Stimulated activated naive B cell treated with anti-CD40 and anti-IgM and Interleukin-4, amounts not matched to agents 10 μg/mL and 1 μg/mL and 100 μg/mL, for 72 hours (primary cell): ENCODE data around the gene CFAP97.
"Not testable (repeated sequence)": the region's sequence is repeated elsewhere in the genome, so short reads cannot be mapped to it uniquely, and the experiment has no call there.

Experiments used
- ATAC-seq, 2 donors: fragments of 150-1000 bp; cut with Tn5 transposase; replicated peaks; 2 replicates each; pipeline ENCODE4 v1.10.0; 2021; ENCODE audit warnings: moderate library complexity in 1 of 2
- DNase-seq: peaks from one replicate; pipeline ENCODE4 v3.0.0; 2021
- H3K27ac Mint-ChIP-seq: one replicate; pipeline ENCODE4 v1.8.0; 2022; ENCODE audit warnings: mild to moderate bottlenecking, mixed read lengths
- H3K27me3 Mint-ChIP-seq, 2 donors: one replicate each; pipeline ENCODE4 v1.8.0; 2022; ENCODE audit warnings: mixed read lengths in 2 of 2
- H3K36me3 Mint-ChIP-seq, 2 donors: one replicate each; pipeline ENCODE4 v1.8.0; 2022; ENCODE audit warnings: mixed read lengths in 2 of 2, mild to moderate bottlenecking in 1 of 2
- H3K4me1 Mint-ChIP-seq, 2 donors: one replicate each; pipeline ENCODE4 v1.8.0; 2022; ENCODE audit warnings: mixed read lengths in 2 of 2, mild to moderate bottlenecking in 1 of 2
- H3K4me3 Mint-ChIP-seq, 2 donors: one replicate each; pipeline ENCODE4 v1.8.0; 2022; ENCODE audit warnings: mild to moderate bottlenecking in 2 of 2, mixed read lengths in 2 of 2, moderate library complexity in 1 of 2
- H3K9me3 Mint-ChIP-seq, 2 donors: one replicate each; pipeline ENCODE4 v1.8.0; 2022; ENCODE audit warnings: mixed read lengths in 2 of 2, mild to moderate bottlenecking in 1 of 2

CFAP97 gene

GRCh38 chr4:185128272-185129119 is 75.3 kb downstream of the CFAP97 start:
- DNase-seq (no peak), ATAC-seq (peak; percentile 73 to 80)
- Mint-ChIP-seq H3K27me3 (peaks cover 26 to 49% of the 10 kb centered on the region in 2 donors), H3K36me3 (no peaks in the 10 kb centered on the region), H3K4me3 (peak overlapping the region; percentile 78 to 85), H3K9me3 (no peaks in the 10 kb centered on the region), H3K27ac (no peak overlapping the region), H3K4me1 (peaks cover 2 to 10% of the 10 kb centered on the region in 2 donors)

DNA sequence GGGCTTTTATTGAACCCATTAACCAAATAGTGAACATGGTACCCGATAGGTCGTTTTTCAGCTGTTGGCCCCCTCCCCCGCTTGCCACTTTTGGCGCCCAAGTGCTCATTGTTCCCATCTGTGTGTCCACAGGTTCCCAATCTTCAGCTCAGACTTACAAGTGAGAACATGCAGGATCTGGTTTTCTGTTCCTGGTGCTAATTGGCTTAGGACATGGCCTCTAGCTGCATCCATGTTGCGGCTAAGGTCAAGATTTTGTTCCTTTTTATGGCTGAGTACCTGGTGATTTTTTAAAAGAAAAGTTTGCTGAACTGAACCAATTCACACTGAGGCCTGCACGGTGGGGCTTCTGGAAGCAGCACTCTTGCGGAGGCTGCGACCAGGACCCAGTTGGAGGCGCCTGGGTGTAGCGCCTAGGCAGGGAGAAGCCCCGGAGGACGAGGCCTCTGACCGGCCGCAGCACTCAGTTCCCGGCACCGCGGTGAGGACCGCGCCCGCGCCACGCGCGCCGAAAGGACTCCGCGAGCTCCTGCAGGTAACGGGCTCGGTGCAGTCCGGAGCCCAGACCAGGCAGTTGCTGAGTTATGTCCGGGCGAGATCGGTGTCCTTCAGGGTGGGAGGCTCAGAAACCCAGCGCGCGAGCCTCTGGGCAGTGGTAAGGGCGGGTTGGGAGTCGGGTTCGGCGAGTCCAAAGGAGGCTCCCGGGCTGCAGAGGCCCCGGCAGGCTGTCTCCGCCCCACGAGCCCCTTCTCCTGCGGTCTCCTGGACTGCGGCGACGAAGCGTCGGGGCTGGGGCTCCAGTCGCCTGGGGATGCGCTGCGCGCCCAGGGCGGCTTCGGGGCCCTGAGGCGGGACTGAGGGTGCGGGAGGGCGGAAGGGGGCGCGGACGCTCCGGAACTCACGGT is 76.5 kb downstream of the CFAP97 start:
- H3K9me3 Mint-ChIP-seq, result no peaks in the 10 kb centered on the region
- DNase-seq, result no peak
- H3K27ac Mint-ChIP-seq, result peak overlapping the region; percentile 73
- peak overlapping the region; percentile 78 to 85 for H3K4me3 Mint-ChIP-seq
- H3K27me3 Mint-ChIP-seq, result peaks cover 26 to 55% of the 10 kb centered on the region in 2 donors
- peak; percentile 35 to 40 for ATAC-seq
- H3K36me3 Mint-ChIP-seq, result no peaks in the 10 kb centered on the region
- H3K4me1 Mint-ChIP-seq, result peaks cover 11 to 21% of the 10 kb centered on the region in 2 donors

GRCh38 chr4:185124006-185124405 is 79.8 kb downstream of the CFAP97 start:
- peaks cover 14 to 21% of the 10 kb centered on the region in 2 donors for H3K4me1 Mint-ChIP-seq
- H3K9me3 Mint-ChIP-seq, result no peaks in the 10 kb centered on the region
- no peak overlapping the region for H3K27ac Mint-ChIP-seq
- H3K27me3 Mint-ChIP-seq, result peaks cover 24 to 49% of the 10 kb centered on the region in 2 donors
- ATAC-seq (no peak), DNase-seq (no peak)
- no peaks in the 10 kb centered on the region for H3K36me3 Mint-ChIP-seq
- H3K4me3 Mint-ChIP-seq, result no peak overlapping the region

DNA sequence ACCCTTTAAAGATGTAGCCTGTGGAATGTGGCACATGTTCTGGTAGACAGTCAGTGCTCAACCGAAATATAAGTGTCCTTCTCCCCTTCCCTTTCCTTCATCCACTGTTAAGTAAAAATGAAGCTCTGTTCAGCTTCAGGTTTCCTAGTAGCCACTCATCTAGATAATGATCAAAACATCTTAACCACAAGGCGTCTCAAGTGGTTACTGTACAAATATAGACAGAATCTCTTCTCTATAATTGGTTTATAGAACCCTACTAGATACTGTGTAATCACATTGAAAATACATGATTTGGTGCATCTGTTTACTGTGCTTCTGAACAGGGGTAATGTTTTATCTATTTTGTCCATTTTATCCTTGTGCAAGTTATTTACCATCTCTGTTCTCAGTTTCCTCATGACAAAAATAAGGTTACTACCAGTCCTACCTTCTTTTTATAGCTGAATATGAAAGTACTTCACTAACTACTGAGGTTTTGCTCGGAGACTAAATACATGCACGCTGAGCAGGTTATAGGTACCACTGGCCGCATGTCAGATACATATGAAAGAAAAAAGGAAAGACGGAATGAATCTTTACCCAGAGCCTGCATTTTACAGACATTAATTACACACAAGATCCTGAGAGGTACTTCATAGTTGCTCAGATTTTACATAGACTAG is 81.0 kb downstream of the CFAP97 start:
- ATAC-seq, result peak; percentile 31 to 46
- no peak overlapping the region for H3K27ac Mint-ChIP-seq
- DNase-seq, result no peak
- no peaks in the 10 kb centered on the region for H3K36me3 Mint-ChIP-seq
- no peaks in the 10 kb centered on the region for H3K9me3 Mint-ChIP-seq
- H3K27me3 Mint-ChIP-seq, result peaks cover 22 to 46% of the 10 kb centered on the region in 2 donors
- H3K4me1 Mint-ChIP-seq, result peaks cover 14 to 21% of the 10 kb centered on the region in 2 donors
- H3K4me3 Mint-ChIP-seq, result no peak overlapping the region

DNA sequence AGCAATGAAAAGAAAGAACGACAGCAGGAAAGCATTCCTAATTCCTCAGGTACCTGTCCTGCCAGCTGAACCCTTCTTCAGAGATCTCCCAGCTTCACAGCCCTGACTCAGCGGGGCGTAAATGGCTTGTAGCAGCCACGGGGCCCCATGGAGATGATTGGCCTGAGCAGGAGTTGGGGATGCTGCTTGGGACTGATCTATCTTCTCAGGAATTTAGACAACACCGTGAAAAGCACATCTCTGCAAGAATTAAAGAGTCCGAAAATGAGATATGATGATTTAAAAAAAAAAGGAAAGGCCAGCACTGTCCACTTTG is 83.2 kb downstream of the CFAP97 start:
- Mint-ChIP-seq H3K4me1 (peaks cover 13 to 14% of the 10 kb centered on the region in 2 donors), H3K27me3 (peaks cover 24 to 39% of the 10 kb centered on the region in 2 donors), H3K4me3 (no peak overlapping the region), H3K9me3 (no peaks in the 10 kb centered on the region), H3K36me3 (no peaks in the 10 kb centered on the region), H3K27ac (no peak overlapping the region)
- no peak for DNase-seq
- ATAC-seq, result no peak

GRCh38 chr4:185119927-185120630 is 83.7 kb downstream of the CFAP97 start:
- Mint-ChIP-seq H3K27me3 (peaks cover 21 to 38% of the 10 kb centered on the region in 2 donors), H3K4me3 (no peak overlapping the region), H3K4me1 (peaks cover 13 to 14% of the 10 kb centered on the region in 2 donors), H3K36me3 (no peaks in the 10 kb centered on the region), H3K9me3 (no peaks in the 10 kb centered on the region), H3K27ac (no peak overlapping the region)
- DNase-seq (no peak), ATAC-seq (no peak)

- peaks cover 20 to 32% of the 10 kb centered on the region in 2 donors for H3K27me3 Mint-ChIP-seq
- peaks cover 13 to 14% of the 10 kb centered on the region in 2 donors for H3K4me1 Mint-ChIP-seq
- not testable (repeated sequence) for H3K27ac Mint-ChIP-seq, ATAC-seq, H3K9me3 Mint-ChIP-seq, H3K4me3 Mint-ChIP-seq, DNase-seq, H3K36me3 Mint-ChIP-seq
Measured at GRCh38 chr4:185119467-185119866, 84.3 kb downstream of the CFAP97 start.

DNA sequence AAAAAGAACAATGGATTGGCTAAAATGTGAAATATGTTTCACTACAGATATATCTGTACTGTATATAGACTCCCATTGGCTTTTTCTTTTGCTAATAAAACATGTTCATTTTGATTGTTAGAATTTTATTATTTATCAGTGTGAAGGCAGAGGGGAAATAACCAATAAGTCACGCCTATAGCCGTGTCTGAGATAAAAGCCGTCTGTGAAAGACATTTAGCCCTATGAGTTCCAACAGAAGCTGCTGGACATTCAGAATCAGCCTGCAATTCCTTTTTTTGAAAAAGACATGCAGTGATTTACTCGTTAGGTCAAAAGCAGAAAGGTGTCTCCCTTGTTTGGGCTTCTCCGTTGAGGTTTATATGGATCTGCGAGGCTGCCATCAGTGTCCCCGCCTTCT is 84.9 kb downstream of the CFAP97 start:
- Mint-ChIP-seq H3K27ac (no peak overlapping the region), H3K4me1 (peaks cover 13 to 14% of the 10 kb centered on the region in 2 donors), H3K27me3 (peaks cover 26 to 33% of the 10 kb centered on the region in 2 donors), H3K36me3 (no peaks in the 10 kb centered on the region), H3K4me3 (no peak overlapping the region), H3K9me3 (no peaks in the 10 kb centered on the region)
- no peak for DNase-seq
- no peak for ATAC-seq

DNA sequence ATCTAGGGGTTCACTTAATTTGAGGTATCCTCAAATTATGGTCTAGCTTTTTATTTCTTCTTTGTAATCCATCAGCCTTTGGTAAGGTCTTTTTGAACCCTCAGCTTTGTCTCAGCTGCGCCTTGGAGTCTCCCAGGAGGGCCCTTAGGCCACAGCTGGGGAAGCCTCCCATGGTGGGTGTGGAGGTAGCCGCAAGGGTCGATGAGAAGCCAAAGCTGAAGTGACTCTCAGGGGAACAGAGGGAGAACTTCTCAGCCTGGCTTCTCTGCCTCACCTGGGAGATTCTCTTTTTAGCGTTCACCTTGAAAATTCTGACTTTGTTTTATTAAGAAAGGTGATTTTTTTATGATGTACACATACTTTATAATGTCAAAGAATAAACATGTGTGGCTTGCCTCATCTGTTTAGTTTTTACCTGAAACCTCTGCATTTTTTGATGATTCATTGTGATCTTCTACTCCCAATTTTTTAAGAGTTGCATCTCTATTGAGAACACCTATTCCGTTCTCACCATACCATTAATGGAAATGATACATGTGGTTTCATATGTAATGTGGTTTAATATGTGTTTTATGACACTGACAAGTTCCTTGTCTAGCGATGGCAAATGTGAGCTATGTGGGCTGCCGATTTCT is 86.4 kb downstream of the CFAP97 start:
- H3K4me1 Mint-ChIP-seq, result peaks cover under 1 to 5% of the 10 kb centered on the region in 2 donors
- no peak overlapping the region for H3K4me3 Mint-ChIP-seq
- peaks cover 31 to 33% of the 10 kb centered on the region in 2 donors for H3K27me3 Mint-ChIP-seq
- no peak overlapping the region for H3K27ac Mint-ChIP-seq
- ATAC-seq (no peak), DNase-seq (no peak)
- H3K36me3 Mint-ChIP-seq, result no peaks in the 10 kb centered on the region
- H3K9me3 Mint-ChIP-seq, result no peaks in the 10 kb centered on the region

DNA sequence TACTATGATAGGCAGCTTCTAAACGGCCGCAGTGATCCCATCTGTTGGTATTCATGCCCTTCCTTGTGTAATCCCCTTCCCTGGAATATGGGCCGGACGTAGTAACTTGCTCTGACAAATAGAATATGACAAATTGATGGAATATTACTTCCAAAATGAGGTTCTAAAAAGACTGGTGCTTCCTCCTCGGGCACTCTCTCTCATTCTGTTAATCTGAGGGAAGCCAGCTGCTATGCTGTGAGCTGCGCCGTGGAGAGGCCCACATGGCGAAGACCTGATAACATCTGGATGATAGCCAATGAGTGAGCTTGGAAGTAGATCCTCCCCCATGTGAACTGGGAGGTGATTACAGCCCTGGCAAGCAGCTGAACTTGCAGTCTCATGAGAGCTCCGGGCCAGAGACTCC is 88.0 kb downstream of the CFAP97 start:
- no peak overlapping the region for H3K4me3 Mint-ChIP-seq
- no peaks in the 10 kb centered on the region for H3K36me3 Mint-ChIP-seq
- H3K9me3 Mint-ChIP-seq, result no peaks in the 10 kb centered on the region
- no peak for DNase-seq
- H3K4me1 Mint-ChIP-seq, result peaks cover 0 to 7% of the 10 kb centered on the region in 2 donors
- H3K27me3 Mint-ChIP-seq, result peaks cover 21 to 32% of the 10 kb centered on the region in 2 donors
- H3K27ac Mint-ChIP-seq, result no peak overlapping the region
- ATAC-seq, result no peak

- ATAC-seq, result no peak
- Mint-ChIP-seq H3K4me3 (no peak overlapping the region), H3K27ac (no peak overlapping the region), H3K27me3 (peaks cover 24 to 31% of the 10 kb centered on the region in 2 donors), H3K36me3 (no peaks in the 10 kb centered on the region), H3K4me1 (peaks cover 0 to 1% of the 10 kb centered on the region in 2 donors), H3K9me3 (no peaks in the 10 kb centered on the region)
- DNase-seq, result no peak
Measured at GRCh38 chr4:185113340-185113739, 90.5 kb downstream of the CFAP97 start.

DNA sequence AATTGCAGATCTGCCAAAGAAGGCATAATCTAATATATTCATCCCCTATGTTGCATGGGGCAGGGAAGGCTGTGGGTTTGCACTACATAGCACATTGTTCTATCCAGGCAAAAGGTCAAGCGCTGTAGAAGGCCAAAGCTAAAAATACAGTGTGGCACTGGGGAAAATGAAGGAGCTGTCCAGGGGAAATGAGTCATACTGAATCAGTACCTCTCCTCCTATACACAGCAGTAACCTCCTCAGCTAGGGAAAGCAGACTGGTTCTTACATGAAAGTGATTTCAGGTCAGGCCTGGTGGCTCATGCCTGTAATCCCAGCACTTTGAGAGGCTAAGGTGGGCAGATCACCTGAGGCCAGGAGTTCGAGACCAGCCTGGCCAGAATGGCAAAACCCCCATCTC is 91.7 kb downstream of the CFAP97 start:
- H3K27me3 Mint-ChIP-seq, result peaks cover 31 to 36% of the 10 kb centered on the region in 2 donors
- no peak for DNase-seq
- H3K9me3 Mint-ChIP-seq, result no peaks in the 10 kb centered on the region
- no peak overlapping the region for H3K27ac Mint-ChIP-seq
- peaks cover 0 to 1% of the 10 kb centered on the region in 2 donors for H3K4me1 Mint-ChIP-seq
- H3K36me3 Mint-ChIP-seq, result no peaks in the 10 kb centered on the region
- no peak overlapping the region for H3K4me3 Mint-ChIP-seq
- peak; percentile 59 to 77 for ATAC-seq

- H3K4me3 Mint-ChIP-seq, result no peak overlapping the region
- peaks cover 0 to 1% of the 10 kb centered on the region in 2 donors for H3K4me1 Mint-ChIP-seq
- H3K9me3 Mint-ChIP-seq, result no peaks in the 10 kb centered on the region
- ATAC-seq (no peak), DNase-seq (no peak)
- no peaks in the 10 kb centered on the region for H3K36me3 Mint-ChIP-seq
- no peak overlapping the region for H3K27ac Mint-ChIP-seq
- peaks cover 23 to 38% of the 10 kb centered on the region in 2 donors for H3K27me3 Mint-ChIP-seq
Measured at GRCh38 chr4:185110375-185110823, 93.4 kb downstream of the CFAP97 start.
